MCF 10A (cell line): Measurements from ENCODE around the gene SENP6. TPM values are rescaled to one million over a fixed set of nuclear protein-coding genes. Genes with fewer than 3 reads are reported as not detected.
A peak's percentile ranks its signal among the peaks of the same experiment; 100 is the strongest.

Experiments
- BruUV-seq: library from RNA; stranded (reverse); fragments of 400-500 nt; replicated peaks from 2 replicates; lab custom pipeline; 2021; lab: Mats Ljungman, UMichigan
- CTCF ChIA-PET: fragments of 300-600 bp; sonication (Branson Sonifier 250); formaldehyde crosslinking; extraction: SDS; loops from one replicate; lab custom pipeline; 2021; ENCODE audit warnings: antibody characterized with exemption, inconsistent platforms; lab: Yijun Ruan, JAX
- POLR2A ChIA-PET: fragments of 300-600, 350-650 bp; sonication (Branson Sonifier 250); formaldehyde crosslinking; extraction: SDS; loops from one replicate; lab custom pipeline; 2020; ENCODE audit warnings: antibody characterized with exemption, inconsistent platforms; lab: Yijun Ruan, JAX
- DNase-seq: peaks from one replicate; pipeline ENCODE4 v3.0.0-alpha.2; 2018; ENCODE audit not compliant: unreplicated experiment
- H3K27ac Mint-ChIP-seq: one replicate; pipeline ENCODE4 v1.8.0; 2022; ENCODE audit warnings: mild to moderate bottlenecking, low read depth, mixed read lengths; ENCODE audit not compliant: unreplicated experiment
- H3K27me3 Mint-ChIP-seq: one replicate; pipeline ENCODE4 v1.8.0; 2022; ENCODE audit warnings: mixed read lengths; ENCODE audit not compliant: insufficient read depth, unreplicated experiment
- H3K36me3 Mint-ChIP-seq: one replicate; pipeline ENCODE4 v1.8.0; 2022; ENCODE audit warnings: mild to moderate bottlenecking, moderate library complexity, mixed read lengths; ENCODE audit not compliant: insufficient read depth, unreplicated experiment
- H3K4me1 Mint-ChIP-seq: one replicate; pipeline ENCODE4 v1.8.0; 2022; ENCODE audit warnings: mixed read lengths; ENCODE audit not compliant: insufficient read depth, unreplicated experiment
- H3K4me3 Mint-ChIP-seq: one replicate; pipeline ENCODE4 v1.8.0; 2022; ENCODE audit warnings: mild to moderate bottlenecking, moderate library complexity, mixed read lengths; ENCODE audit not compliant: unreplicated experiment
- H3K9me3 Mint-ChIP-seq: one replicate; pipeline ENCODE4 v1.8.0; 2022; ENCODE audit warnings: mixed read lengths; ENCODE audit not compliant: unreplicated experiment
- CTCF ChIP-seq: fragments of 200-600 bp; IDR thresholded peaks from one replicate; pipeline ENCODE4 v1.8.0; 2022; ENCODE audit warnings: antibody characterized with exemption, mild to moderate bottlenecking; ENCODE audit not compliant: unreplicated experiment
- intact Hi-C: fragments of 100-400 bp; cut with micrococcal nuclease; formaldehyde crosslinking; loops from 2 replicates; pipeline ENCODE4 v1.14.1; 2022
- total RNA-seq: library from RNA; stranded (reverse); gene quantifications from 2 replicates; pipeline ENCODE4 v1.2.3, GENCODE V29; 2022

The SENP6 gene
- total RNA-seq, 1 experiment from 2014 or later: 101 TPM

- ChIA-PET CTCF (interaction anchor here (0.9 kb wide), 1 partner anchor 10 kb away, joined by 3 read pairs; no protein-coding TSS in a partner anchor), POLR2A (interaction anchor here (2.5 kb wide), 1 partner anchor 17 kb away, joined by 16 read pairs; the partner anchor contains the start of gene SENP6)
- Mint-ChIP-seq H3K9me3 (no peaks in the 10 kb centered on the region), H3K4me3 (no peak overlapping the region), H3K27me3 (no peaks in the 10 kb centered on the region), H3K36me3 (peaks cover 15% of the 10 kb centered on the region), H3K4me1 (peaks cover 20% of the 10 kb centered on the region), H3K27ac (no peak overlapping the region)
- no peak for DNase-seq
- no TSS peak for BruUV-seq
- intact Hi-C loops: no loop called here
- TF ChIP-seq CTCF: no peak
Observed at GRCh38 chr6:75619230-75619899, 17.7 kb downstream of the SENP6 start.

GRCh38 chr6:75620381-75621304 lies 19.0 kb downstream of the SENP6 start:
- H3K36me3 Mint-ChIP-seq: peaks cover 27% of the 10 kb centered on the region
- no peak for TF ChIP-seq CTCF
- H3K27me3 Mint-ChIP-seq: no peaks in the 10 kb centered on the region
- H3K4me3 Mint-ChIP-seq: no peak overlapping the region
- no TSS peak for BruUV-seq
- no peaks in the 10 kb centered on the region for H3K9me3 Mint-ChIP-seq
- intact Hi-C loops: no loop called here
- ChIA-PET POLR2A (interaction anchor here (2.5 kb wide), 1 partner anchor 18 kb away, joined by 16 read pairs; the partner anchor contains the start of gene SENP6), CTCF (interaction anchor here (0.6 kb wide), 3 partner anchors 228 to 1032 kb away, joined by 3 read pairs; no protein-coding TSS in a partner anchor)
- peak overlapping the region; percentile 29 for H3K27ac Mint-ChIP-seq
- no peak for DNase-seq
- H3K4me1 Mint-ChIP-seq: peaks cover 19% of the 10 kb centered on the region

GRCh38 chr6:75621846-75622245 lies 20.2 kb downstream of the SENP6 start:
- no peak overlapping the region for H3K27ac Mint-ChIP-seq
- peaks cover 33% of the 10 kb centered on the region for H3K36me3 Mint-ChIP-seq
- intact Hi-C loops: no loop called here
- no TSS peak for BruUV-seq
- TF ChIP-seq CTCF: no peak
- H3K9me3 Mint-ChIP-seq: no peaks in the 10 kb centered on the region
- no peaks in the 10 kb centered on the region for H3K27me3 Mint-ChIP-seq
- H3K4me3 Mint-ChIP-seq: no peak overlapping the region
- no peak for DNase-seq
- ChIA-PET CTCF (interaction anchor here (0.6 to 0.8 kb wide), 2 partner anchors 15 to 197 kb away, joined by 3 to 4 read pairs; no protein-coding TSS in a partner anchor), POLR2A (interaction anchor here (1.3 kb wide), 1 partner anchor 39 kb away, joined by 4 read pairs; no protein-coding TSS in a partner anchor)
- peaks cover 13% of the 10 kb centered on the region for H3K4me1 Mint-ChIP-seq
